Activated CD4-positive, alpha-beta T cell treated with anti-CD3 and anti-CD28 coated beads, Interleukin-2, amount 50 U/mL, for 48 hours (primary cell): ENCODE results near the gene AFF2.

Source experiments
- DNase-seq, 2 experiments: peaks; one replicate each; pipeline ENCODE4 v3.0.0-alpha.2; 2020

The AFF2 gene

DNA sequence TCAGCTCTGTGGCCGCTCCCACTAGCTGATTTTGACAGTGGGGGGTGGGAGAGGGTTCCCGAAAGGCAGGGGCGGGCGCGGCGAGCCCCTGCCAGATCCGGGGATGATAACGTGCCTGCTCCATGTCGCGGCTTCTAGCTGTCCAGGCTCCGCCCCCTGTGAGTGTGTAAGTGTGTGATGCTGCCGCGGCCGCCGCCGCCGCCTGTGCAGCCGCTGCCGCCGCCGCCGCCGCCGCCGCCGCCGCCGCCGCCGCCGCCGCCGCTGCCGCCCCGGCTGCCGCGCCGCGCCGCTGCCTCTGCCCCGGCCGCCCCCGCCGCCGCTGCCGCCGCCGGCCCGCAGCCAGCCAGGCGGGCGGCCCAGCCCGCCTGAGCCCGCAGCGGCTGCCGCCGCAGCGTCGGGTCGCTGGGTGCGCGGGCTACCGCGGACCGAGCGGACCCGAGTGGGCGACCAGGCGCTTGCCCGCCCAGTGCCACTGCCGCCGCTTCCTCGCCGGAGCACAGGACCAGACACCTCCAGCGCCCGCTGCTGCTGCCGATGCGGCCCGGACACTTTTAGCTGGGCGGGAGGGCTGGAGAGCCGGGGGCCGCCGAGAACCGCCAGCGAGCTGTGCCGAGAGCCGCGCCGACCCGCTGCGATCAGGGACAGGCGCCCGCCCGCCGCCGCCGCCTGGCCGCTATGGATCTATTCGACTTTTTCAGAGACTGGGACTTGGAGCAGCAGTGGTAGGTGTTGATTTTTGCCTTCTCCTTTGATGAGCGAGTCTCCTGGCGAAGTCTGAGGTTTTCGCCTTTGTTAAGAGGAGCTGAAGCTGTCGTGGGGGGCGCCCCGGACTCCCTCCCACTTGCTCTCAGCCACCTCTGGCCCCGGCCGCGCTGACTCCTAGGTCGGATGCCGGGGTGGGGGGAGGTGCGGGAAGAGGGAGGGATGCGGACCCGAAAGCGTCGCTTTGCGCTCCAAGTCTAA is at the start of gene AFF2:
Gene AFF2, plus strand, starts transcription at position 195 of the 963 bp plus-strand sequence. Its CDS starts 481 bp downstream, at position 676.
- peak; percentile 47 to 52 for DNase-seq

DNA sequence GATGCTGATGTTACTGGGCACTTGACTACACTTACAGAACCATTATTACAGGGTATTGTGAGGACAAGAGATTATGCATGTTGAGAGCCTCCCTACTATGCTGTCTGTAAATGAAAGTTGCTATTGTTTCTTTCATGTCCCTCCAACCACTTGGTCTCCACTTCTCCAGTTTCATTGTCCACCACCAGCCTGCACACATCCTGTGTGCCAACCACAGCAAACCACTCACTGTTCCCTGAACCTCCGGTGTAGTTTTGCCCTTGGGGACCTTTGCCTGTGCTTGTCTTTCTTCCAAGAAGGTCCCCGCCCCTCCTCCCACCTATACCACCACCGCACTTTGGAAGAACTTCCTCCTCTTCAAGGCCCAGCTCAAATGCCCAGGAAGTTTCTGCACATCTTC is 43.1 kb upstream of the AFF2 start:
- DNase-seq: no peak

- no peak for DNase-seq
Measured at GRCh38 chrX:148459343-148459742, 41.1 kb upstream of the AFF2 start.

- DNase-seq: no peak
Measured at GRCh38 chrX:148466292-148466691, 34.1 kb upstream of the AFF2 start.

GRCh38 chrX:148470324-148470723 is 30.1 kb upstream of the AFF2 start:
- no peak for DNase-seq

DNA sequence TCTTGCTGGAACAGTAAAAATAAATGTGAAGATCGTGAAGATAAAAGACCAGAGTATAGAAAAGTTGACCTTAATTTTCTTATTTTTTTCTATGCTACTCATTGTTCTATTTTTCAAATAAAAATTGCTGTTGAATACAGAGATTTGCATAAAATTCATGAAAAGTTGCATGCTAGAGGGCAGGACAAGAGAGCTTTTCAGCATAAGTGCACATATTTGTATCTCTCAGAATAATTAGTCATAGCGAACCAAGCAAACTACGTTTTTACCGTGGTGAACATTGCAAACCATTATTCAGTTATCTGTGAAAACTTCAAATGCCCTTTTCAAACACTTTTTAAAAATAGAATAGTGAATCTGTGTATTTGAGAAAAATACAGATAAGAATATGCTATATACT is 26.4 kb upstream of the AFF2 start:
- DNase-seq: no peak

DNA sequence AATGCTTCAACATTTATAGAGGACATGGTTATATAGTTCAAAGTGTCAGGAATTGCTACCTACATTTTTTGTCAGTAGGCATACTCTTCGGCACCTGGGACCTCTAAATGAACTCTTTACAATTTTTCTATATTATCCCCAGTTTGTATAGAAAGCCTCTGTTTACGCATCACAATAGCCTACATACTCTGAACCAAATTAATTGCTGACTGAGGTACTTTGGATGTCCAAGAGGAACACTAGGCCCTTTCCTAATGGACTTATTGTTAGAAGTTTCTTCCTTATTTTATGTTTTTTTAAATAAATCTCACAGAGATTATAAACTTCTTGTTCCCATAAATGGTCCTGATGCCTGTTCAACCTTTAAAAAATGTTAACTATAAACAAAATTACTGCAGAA is 8.4 kb upstream of the AFF2 start:
- no peak for DNase-seq

- no peak for DNase-seq
Measured at GRCh38 chrX:148495176-148495575, 5.2 kb upstream of the AFF2 start.

DNA sequence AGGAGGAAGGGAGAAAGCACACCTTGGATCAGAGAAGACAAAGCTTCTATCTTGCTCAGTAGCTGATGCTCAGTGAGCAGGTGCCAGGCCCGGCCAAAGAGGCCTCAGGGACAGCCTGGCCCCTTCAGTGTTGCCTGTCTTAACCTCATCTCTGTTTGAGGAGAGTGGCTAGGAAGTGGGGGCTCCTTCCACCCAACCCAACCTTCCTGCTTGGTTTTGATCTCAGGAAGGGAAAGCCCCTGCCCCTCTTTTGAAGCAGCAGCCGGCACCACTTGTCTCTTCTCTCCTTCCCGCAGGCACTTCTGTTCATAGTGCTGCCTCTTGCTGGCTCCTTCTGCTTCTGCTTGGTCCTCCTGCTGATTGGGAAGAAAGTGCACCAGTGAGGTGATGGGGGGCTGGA is 2.4 kb upstream of the AFF2 start:
- DNase-seq: no peak

GRCh38 chrX:148499638-148500422 is 587 bp upstream of the AFF2 start:
- no peak for DNase-seq

GRCh38 chrX:148501386-148502066 is 1.1 kb downstream of the AFF2 start:
- DNase-seq: no peak

- no peak for DNase-seq
Measured at GRCh38 chrX:148504506-148504905, 4.1 kb downstream of the AFF2 start.

DNA sequence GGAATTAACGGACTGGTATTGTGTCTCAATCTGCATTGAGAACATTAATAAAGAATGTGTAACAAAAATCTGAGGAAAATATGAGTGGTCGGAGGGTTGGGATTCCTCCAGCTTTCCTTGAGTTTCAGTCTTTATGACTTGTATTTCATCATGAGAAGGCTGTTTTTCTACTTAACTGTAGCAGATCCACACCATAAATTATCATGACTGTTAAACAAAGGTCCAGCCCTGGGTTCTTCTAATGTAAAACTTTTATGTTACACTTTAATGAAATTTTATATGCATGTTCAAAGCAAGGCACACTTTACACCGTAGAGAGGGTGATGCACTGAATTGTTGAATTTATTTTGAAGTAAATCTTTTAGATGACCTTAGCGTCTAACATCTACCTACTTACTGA is 7.0 kb downstream of the AFF2 start:
- no peak for DNase-seq

GRCh38 chrX:148512453-148512852 is 12.0 kb downstream of the AFF2 start:
- no peak for DNase-seq

- no peak for DNase-seq
Measured at GRCh38 chrX:148513661-148514060, 13.2 kb downstream of the AFF2 start.

DNA sequence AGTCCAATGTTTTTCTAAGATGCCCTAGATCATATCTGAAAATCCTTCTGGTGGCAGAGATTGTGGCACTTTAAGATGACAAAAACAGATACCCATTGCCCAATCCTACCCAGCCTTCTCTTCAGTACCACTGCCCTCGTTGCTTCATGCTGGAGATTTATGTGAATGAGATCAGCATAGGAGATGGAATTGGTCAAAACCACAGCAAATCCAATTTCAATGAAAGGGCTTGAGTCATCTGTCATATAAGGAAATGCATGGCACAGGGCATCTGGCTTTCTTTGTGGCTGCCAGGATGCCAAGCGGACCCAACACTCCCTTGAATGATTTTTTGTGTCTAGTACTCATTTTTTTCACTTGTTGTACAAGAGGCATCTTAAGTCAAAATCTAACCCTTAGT is 16.8 kb downstream of the AFF2 start:
- no peak for DNase-seq

GRCh38 chrX:148522006-148522405 is 21.6 kb downstream of the AFF2 start:
- no peak for DNase-seq

- DNase-seq: no peak
Measured at GRCh38 chrX:148523303-148524080, 23.1 kb downstream of the AFF2 start.

DNA sequence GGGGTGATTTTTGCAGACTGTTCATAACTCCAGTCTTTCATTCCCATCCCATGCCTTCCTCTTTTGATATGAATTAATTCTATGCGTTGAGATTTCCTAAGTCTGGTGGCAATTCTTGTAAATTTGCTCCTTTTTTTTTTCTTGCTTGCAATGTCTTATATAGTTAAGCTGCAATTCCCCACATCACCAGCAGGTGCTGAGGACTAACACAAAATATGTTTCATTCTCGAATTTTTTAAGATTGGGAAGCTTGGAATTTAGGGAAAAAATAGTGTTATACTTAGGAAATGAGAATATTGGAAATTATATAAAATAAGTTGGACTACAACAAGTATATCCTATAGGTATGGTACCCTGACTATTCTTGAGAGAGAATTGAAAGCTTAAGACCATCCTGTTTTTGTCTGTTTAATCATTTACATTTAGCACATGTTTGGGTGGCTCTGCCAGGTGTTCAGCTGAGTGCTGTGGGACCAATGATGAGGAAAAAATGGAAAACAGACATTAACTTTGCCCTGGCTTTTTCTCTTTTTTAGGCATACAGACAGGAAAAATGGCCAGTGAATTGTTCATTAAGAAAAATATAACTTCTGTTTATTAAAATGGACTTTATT is 30.2 kb downstream of the AFF2 start:
- peak; percentile 0 to 4 for DNase-seq

DNA sequence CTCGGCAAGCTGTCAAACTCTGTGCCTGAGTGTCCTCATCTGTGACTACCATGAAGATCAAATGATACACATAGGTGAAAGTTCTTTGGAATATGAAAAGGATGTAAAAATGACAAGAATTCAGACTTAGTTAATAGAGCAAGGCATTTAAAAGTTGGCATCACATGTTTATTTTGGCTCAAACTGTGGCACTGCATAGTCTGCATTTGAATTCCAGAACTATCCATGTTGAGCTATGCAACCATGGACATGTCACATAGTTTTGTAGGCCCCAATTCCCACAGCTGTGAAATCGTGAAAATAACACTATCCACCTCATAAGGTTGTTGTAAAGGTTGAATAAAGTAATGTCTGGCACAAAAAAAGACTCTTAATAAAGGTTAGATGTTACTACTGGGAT is 33.9 kb downstream of the AFF2 start:
- DNase-seq: no peak

GRCh38 chrX:148535639-148536038 is 35.2 kb downstream of the AFF2 start:
- DNase-seq: no peak

- DNase-seq: no peak
Measured at GRCh38 chrX:148536961-148537360, 36.5 kb downstream of the AFF2 start.
